H1 (cell line): ENCODE results near the gene DGKI. TPM values are rescaled to one million over a fixed set of nuclear protein-coding genes. Genes with fewer than 3 reads are reported as not detected.

Experiments used
- polyA plus RNA-seq, 7 experiments: library from polyadenylated mRNA; depleted of rRNA in 3 of 7; stranded (reverse) in 5 of 7; unstranded in 2 of 7; fragments of >200 nt in 5 of 7; fragments of 200-250 nt in 2 of 7; gene quantifications; 1 replicate in 5 of 7; 2 replicates in 1 of 7; 4 replicates in 1 of 7; pipeline versions ENCODE4 v1.2.1 to v1.2.3, GENCODE V29; 2011 to 2013; ENCODE audit warnings: missing spikeins in 2 of 7, mixed read lengths in 2 of 7
- total RNA-seq: library from RNA; stranded (reverse); fragmentation: NEBNext Ultra II Directional; extraction: Animal tissue kit (Norgen Biotek cat#: 25700); gene quantifications from 2 replicates; pipeline ENCODE4 v1.2.1, GENCODE V29; 2021
- TF ChIP-seq, protein P1 (sequence below): fragments of 300-600 bp; sonication (generic); IDR thresholded peaks from 2 replicates; pipeline ENCODE4 v1.7.1; 2012; ENCODE audit warnings: low read length, moderate library complexity, mild to moderate bottlenecking, inconsistent platforms; ENCODE audit not compliant: insufficient replicate concordance

The DGKI gene
- total and polyA plus RNA-seq, 2 of the 8 experiments (the other 6 are each of a cell fraction or from before 2014, with no cell fraction given) = 0.20 to 0.71 TPM

DNA sequence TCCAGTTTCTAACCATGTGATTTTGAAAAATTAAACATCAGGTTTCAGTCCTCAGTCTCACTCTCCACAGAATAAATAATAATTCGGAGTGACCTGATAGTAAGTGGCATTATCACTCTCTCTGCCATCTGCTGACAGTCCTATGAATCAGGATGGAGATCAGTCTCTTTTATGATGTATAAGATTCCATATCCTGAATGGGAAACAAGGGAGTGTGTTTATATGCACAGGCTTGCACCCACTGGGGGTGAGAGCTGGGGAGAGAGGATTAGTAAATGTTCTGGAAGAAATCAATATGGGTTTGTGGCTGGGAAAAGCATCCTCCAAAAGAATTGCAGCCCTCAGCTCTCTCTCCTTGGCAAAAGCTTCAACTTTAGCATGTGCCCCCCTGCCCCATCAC, 45.3 kb downstream of the DGKI start (continued):
- TF ChIP-seq, protein P1, sequence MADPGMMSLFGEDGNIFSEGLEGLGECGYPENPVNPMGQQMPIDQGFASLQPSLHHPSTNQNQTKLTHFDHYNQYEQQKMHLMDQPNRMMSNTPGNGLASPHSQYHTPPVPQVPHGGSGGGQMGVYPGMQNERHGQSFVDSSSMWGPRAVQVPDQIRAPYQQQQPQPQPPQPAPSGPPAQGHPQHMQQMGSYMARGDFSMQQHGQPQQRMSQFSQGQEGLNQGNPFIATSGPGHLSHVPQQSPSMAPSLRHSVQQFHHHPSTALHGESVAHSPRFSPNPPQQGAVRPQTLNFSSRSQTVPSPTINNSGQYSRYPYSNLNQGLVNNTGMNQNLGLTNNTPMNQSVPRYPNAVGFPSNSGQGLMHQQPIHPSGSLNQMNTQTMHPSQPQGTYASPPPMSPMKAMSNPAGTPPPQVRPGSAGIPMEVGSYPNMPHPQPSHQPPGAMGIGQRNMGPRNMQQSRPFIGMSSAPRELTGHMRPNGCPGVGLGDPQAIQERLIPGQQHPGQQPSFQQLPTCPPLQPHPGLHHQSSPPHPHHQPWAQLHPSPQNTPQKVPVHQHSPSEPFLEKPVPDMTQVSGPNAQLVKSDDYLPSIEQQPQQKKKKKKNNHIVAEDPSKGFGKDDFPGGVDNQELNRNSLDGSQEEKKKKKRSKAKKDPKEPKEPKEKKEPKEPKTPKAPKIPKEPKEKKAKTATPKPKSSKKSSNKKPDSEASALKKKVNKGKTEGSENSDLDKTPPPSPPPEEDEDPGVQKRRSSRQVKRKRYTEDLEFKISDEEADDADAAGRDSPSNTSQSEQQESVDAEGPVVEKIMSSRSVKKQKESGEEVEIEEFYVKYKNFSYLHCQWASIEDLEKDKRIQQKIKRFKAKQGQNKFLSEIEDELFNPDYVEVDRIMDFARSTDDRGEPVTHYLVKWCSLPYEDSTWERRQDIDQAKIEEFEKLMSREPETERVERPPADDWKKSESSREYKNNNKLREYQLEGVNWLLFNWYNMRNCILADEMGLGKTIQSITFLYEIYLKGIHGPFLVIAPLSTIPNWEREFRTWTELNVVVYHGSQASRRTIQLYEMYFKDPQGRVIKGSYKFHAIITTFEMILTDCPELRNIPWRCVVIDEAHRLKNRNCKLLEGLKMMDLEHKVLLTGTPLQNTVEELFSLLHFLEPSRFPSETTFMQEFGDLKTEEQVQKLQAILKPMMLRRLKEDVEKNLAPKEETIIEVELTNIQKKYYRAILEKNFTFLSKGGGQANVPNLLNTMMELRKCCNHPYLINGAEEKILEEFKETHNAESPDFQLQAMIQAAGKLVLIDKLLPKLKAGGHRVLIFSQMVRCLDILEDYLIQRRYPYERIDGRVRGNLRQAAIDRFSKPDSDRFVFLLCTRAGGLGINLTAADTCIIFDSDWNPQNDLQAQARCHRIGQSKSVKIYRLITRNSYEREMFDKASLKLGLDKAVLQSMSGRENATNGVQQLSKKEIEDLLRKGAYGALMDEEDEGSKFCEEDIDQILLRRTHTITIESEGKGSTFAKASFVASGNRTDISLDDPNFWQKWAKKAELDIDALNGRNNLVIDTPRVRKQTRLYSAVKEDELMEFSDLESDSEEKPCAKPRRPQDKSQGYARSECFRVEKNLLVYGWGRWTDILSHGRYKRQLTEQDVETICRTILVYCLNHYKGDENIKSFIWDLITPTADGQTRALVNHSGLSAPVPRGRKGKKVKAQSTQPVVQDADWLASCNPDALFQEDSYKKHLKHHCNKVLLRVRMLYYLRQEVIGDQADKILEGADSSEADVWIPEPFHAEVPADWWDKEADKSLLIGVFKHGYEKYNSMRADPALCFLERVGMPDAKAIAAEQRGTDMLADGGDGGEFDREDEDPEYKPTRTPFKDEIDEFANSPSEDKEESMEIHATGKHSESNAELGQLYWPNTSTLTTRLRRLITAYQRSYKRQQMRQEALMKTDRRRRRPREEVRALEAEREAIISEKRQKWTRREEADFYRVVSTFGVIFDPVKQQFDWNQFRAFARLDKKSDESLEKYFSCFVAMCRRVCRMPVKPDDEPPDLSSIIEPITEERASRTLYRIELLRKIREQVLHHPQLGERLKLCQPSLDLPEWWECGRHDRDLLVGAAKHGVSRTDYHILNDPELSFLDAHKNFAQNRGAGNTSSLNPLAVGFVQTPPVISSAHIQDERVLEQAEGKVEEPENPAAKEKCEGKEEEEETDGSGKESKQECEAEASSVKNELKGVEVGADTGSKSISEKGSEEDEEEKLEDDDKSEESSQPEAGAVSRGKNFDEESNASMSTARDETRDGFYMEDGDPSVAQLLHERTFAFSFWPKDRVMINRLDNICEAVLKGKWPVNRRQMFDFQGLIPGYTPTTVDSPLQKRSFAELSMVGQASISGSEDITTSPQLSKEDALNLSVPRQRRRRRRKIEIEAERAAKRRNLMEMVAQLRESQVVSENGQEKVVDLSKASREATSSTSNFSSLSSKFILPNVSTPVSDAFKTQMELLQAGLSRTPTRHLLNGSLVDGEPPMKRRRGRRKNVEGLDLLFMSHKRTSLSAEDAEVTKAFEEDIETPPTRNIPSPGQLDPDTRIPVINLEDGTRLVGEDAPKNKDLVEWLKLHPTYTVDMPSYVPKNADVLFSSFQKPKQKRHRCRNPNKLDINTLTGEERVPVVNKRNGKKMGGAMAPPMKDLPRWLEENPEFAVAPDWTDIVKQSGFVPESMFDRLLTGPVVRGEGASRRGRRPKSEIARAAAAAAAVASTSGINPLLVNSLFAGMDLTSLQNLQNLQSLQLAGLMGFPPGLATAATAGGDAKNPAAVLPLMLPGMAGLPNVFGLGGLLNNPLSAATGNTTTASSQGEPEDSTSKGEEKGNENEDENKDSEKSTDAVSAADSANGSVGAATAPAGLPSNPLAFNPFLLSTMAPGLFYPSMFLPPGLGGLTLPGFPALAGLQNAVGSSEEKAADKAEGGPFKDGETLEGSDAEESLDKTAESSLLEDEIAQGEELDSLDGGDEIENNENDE = no peak
